ENCODE data around the gene ACBD6. TPM values are rescaled to one million over a fixed set of nuclear protein-coding genes. Genes with fewer than 3 reads are reported as not detected.

Gene ACBD6
- total RNA-seq, 1 donor from 2014 or later, result 57.1 TPM

DNA sequence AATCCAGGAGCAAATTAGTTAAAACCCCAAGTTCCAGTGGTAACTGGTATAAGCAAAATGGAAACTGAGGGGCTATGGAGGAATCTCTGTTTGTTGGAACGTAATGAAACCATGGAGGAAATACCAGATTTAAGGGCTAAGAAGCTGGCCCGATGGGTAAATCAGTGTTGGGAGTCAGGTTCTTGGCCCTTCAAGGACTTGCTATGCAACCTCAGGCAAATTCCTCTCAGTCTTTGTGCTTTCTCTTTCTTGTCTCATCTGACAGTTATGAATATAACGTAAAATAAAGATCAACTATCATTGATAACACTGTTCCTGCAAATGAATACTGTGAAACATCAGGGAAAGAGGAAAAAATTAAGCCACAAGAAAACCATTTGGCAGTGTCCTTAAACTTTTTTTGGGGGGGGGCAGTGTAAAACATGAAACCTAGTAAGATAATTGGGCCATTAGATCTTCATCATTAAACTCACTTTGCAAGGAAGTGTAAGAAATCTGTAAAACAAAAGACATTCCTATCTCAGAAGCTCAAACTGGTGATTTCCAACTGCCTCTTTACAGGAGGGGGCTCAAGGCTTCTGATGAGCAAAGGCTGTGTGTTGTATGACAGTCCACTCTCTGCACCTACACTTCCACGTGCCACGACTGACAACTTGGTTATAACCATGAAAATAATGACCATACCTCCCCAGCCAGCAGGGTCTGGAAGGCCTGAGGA is 224.7 kb downstream of the ACBD6 start:
- no peak for DNase-seq (ENCODE audit: low spot score in 2 of 2)
- no peak for FAIRE-seq

DNA sequence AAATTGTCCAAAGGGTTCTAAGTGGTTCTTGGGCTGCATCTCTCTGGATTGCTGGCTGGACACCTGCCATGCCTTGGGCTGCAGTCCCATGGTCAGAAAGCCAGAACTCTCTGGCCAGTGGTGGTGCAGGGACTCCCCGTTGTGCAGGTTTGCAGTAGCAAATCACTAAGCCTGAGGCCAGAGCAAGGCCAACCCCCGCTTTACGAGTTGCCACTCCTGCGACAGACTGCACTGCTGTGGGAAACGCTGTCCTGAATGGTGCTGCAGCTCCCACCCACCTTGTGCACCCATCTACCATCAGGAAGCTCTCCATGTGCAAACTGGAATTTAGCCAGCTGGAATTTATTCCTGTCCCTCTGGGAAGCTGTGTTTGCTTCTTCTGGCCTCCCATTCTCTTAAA is 226.7 kb downstream of the ACBD6 start:
- FAIRE-seq (no peak), DNase-seq (ENCODE audit: low spot score in 2 of 2) (no peak)

- DNase-seq (ENCODE audit: low spot score in 2 of 2), result no peak
- no peak for FAIRE-seq
These were observed 228.2 kb downstream of the ACBD6 start for GRCh38 chr1:180274221-180274620.

DNA sequence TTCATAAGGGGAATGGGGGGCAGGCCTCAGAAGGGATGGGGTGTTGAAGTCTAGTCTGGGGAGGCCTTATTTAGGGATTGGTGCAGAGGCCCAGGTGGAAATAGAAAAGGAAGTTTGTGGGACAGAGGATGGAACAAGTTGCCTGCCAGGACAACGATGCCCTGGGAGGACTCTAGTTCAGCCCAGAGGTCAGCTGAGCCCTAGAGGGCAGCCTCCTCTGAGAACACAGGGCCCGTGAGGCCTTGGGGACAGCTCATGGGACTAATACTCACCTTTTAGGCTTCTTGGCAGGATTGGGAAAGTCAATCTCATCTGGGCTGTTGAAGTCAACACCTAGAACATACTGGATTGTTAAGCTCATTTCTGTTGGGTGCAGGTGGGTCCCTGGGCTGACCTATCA is 229.3 kb downstream of the ACBD6 start:
- FAIRE-seq, result no peak
- no peak for DNase-seq (ENCODE audit: low spot score in 2 of 2)

GRCh38 chr1:180272395-180272794 is 230.0 kb downstream of the ACBD6 start:
- FAIRE-seq, result no peak
- DNase-seq (ENCODE audit: low spot score in 2 of 2), result no peak

GRCh38 chr1:180271272-180272255 is 230.8 kb downstream of the ACBD6 start:
- DNase-seq (ENCODE audit: low spot score in 2 of 2) (no peak), FAIRE-seq (no peak)

DNA sequence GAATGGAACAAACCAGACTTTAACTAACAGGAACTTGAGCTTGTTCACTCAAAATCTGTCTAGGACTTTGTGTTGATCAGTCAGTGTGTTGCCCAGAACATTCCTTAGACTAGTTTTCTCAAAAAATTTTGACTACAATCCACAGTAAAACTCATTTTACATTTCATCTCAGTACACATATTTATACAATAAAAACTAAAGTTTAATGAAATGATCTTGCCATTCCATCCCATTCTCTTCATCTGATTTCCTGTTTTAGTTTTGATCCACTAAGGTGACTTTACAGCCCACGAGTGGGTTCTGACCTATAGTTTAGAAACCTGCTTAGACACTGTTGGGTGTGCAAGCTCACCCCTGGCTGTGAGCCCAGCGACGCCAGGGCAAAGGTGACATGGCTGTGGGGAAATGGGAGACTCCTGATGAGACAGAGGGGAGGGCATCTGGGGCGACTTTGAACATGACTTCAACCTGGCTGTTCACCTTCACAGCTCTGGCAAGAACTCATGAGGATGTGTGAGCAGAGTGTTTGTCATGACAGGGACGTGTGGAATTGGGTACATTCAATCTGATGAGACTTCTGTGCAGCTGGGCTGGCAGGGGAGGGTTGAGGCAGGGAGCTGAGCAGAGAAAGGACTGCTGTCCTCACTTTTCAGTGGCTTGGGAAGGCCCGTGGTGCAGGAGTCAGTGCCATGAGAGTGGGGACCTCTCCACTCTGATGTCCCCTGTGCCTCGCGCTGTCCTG is 231.7 kb downstream of the ACBD6 start:
- no peak for DNase-seq (ENCODE audit: low spot score in 2 of 2)
- FAIRE-seq, result no peak

- DNase-seq (ENCODE audit: low spot score in 2 of 2) (no peak), FAIRE-seq (no peak)
These were observed 232.5 kb downstream of the ACBD6 start for GRCh38 chr1:180269645-180270529.

GRCh38 chr1:180268556-180269075 is 233.8 kb downstream of the ACBD6 start:
- DNase-seq (ENCODE audit: low spot score in 2 of 2) (no peak), FAIRE-seq (no peak)

DNA sequence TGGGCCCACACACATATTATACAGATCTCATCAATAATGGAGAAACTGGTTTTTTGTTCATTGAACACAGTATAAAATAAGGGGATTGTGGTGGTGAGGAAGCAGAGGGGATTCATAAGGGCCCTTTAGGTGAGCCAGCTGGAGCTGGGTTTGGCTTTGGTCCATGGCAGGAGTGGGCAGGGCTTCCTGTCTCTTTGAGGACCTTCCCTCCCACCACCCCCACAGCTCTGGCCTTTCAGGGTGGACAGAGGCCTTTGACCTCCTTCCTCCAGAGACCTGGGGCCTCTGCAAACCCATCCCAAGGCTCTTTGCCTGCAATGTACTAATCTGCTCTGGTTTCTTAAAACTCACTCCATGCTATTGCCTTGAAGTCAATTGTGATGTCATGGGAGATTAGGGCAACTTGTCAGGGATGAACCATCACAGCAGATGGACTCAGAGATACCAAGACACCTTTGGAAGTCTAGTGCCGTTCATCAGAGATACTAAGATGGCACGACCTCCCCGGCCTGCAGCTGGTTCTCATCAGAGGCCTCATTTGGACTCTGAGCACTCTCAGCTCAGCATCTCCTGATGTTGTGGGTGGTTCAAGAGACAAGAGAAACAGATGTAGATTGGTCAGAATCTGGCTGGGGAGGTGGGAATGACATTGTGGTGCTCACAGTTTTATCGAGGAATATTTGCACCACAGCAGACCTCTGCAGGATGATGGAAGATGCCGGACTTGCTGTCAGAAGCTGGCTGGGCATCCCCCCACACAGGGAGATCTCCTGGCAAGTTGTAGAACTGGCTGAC is 234.4 kb downstream of the ACBD6 start:
- FAIRE-seq (no peak), DNase-seq (ENCODE audit: low spot score in 2 of 2) (no peak)

DNA sequence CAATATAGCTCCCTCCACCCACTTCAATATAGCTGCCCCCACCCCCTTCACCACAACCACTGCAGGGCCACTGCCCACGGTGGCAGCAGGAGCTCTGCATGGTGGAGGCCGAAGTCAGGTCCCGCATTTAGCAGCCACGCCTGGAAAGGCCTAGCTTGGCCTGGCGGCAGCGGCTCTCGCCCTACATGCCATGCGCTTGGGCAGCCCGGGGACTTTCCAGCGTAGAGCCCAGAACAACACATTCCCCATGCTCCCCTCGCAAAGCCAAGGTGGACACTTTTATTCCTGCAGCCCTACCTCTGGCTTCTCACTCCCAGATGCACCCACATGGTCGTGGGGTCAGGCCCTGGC is 235.2 kb downstream of the ACBD6 start:
- DNase-seq (ENCODE audit: low spot score in 2 of 2), result no peak
- FAIRE-seq, result no peak

GRCh38 chr1:180266275-180267210 is 235.8 kb downstream of the ACBD6 start:
- no peak for FAIRE-seq
- no peak for DNase-seq (ENCODE audit: low spot score in 2 of 2)

DNA sequence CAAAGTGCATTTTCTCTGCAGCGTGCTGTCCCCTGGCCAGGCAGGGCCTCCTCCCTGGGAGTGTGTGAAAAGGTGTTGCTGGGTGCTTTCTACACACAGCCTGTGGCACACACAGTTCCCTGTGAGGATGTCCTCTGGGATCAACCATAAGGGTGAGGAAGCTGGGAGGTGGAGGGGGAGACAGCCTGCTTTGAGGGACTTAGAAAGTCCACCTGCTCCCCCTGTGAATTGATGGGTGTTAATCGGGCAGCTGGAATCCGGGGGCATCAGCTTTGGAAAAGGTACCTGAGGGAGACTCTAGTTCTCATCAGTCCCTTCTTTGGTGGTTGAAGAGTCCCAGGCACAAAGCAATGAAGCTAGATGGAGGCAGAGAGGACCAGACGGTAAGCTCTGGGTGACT is 236.5 kb downstream of the ACBD6 start:
- DNase-seq (ENCODE audit: low spot score in 2 of 2) (no peak), FAIRE-seq (no peak)

- FAIRE-seq, result no peak
These were observed 237.2 kb downstream of the ACBD6 start for GRCh38 chr1:180265201-180265600.

GRCh38 chr1:180264595-180264994 is 237.8 kb downstream of the ACBD6 start:
- DNase-seq (ENCODE audit: low spot score in 2 of 2) (no peak), FAIRE-seq (no peak)

More at GRCh38 chr1:180265201-180265600, 237.2 kb downstream of the ACBD6 start:
- no peak for DNase-seq (ENCODE audit: low spot score in 2 of 2)

DNA sequence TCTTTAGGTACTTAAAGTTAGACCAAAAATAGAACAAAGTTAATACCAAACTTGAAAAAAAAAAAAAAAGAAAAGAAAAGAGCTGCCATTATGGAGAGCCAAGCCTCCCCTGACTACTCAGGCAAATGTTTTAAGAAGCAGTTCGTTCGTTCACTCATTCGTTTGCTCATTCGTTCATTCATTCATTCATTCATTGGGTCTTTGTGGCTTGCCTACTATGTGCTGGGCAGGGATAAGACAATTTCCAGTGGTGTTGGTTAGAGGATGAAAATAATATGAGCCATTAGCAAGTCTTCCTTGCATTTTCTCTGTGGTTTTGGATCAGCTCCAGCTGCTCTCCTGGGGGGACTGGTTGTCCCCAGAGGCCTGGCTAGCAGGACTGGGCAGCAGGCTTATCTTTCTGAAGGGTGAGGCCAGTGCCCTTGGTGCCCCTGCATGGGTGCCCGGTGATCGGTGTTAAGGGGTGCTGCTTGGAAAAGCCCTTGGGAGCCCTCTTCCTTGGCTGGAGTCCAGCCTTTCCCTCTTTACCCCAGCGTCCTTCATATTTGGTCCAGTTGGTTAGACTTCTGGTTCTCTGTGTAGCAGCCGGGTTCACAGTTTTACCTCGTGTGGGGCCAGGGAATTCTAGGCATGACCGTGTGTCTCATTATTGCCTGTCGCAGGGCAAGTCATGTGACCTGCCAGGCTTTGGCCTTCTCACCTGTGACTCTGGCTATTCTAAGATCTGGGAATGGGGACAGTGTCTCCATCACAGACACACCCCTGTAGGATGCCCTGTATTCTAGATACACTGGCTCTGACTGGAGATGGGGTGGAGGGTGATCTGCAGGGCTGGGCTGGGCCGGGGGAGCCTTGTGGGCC is 239.5 kb downstream of the ACBD6 start:
- FAIRE-seq (no peak), DNase-seq (ENCODE audit: low spot score in 2 of 2) (no peak)
